T1000 (cell line): Measurements from ENCODE around the gene FRMD4A.

Source experiments
- DNase-seq: peaks from one replicate; lab custom pipeline; 2025; ENCODE audit warnings: mixed read lengths; lab: John Stamatoyannopoulos, UW

The FRMD4A gene

DNA sequence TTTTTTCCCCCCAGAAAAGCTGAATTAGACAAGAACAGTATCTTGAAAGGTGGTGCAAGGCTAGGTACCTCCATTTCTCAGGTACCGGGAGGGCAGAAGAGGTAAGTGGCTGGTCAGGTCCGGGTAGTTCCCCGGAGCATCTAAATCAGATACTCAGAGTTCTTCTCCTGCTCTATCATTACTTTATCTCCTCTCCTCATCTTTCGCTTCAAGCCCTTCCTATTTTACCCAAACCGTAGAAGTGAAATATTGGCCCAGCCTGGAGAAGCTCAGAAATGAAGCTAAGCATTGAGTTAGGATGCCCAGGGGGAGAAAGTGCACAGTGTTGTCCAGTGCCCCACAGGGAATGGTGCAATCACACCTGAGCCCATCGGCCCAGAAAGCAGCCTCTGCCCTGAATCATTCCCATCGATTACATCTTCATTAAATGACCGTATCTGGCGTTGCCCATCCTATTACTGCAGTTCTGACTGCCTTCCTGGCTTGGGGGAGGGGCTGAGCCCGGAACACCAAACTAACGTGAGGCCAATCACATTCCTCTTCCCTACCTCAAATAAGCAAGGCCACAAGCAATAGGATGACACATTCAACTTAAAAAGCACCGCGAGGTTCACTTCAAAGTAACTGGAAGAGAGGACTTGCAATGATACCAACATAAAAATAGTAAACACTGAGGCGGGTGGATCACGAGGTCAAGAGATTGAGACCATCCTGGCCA, 627.5 kb downstream of the FRMD4A start:
- no peak for DNase-seq

DNA sequence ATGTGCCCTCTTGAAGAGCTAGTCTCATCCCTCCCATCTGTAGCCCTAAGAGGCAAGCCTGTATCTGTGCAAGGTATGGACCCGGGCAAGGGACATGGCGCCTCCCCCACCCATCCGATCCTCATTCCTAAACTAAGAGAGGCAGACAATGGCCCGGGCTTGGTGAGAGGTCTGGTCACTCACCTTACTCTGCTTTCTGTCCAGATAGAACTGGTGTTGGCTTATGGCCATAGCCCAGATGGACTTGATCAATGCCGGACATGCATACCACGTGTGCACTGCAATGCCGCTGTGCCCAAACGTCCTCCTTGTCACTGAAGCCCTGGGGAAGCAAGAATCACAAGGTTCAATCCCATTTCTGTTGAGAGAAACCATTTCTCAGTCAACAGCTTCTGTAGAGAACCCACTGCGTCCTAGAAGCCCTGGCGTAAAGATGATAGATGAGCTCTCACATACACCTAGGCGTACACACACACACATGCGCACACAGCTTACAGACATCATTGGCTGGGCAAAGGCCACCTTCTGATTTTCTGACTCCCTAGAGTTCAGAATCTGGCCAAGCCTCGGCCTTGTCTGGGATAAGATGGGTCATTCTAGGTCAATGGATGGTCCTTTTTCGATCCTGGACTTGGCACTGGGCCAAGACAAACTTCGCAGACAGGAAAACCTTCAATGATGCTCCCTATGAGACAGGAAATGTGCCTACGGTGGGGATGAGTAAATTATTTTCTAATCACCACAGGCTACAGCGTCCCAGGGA, 629.4 kb downstream of the FRMD4A start:
- DNase-seq: no peak

DNA sequence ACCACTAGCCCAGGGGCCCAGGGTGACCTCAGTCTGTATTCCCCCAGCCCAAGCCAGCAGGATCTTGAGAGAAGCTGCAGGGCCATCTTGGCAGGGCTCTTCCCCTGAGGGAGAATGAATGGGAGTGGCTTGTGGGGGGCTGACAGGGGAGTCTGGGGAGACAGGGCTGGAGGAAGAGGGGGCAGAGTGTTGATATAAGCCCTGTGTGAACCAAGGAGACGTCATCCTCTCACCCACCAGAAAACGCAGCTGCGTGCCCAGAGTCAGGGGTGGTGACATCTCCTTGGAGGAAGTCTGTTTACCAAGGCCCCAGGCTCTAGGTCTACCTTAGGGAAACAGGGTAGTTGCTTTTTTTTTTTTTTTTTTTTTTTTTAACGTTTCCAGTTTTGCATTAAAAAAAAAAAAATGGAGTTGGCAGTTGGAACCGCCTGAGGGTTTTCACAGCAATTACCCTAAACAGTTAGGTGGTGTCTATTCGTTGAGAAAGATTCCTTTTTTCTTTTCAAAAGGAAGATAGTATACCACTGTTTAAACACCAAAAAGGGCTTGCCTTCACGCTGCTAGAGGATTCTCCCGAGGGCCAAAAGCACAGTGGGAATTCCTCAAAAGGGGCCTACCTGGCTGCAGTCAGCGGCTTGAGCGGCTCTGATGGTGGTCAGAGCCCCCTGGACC, 630.1 kb downstream of the FRMD4A start:
- no peak for DNase-seq

DNA sequence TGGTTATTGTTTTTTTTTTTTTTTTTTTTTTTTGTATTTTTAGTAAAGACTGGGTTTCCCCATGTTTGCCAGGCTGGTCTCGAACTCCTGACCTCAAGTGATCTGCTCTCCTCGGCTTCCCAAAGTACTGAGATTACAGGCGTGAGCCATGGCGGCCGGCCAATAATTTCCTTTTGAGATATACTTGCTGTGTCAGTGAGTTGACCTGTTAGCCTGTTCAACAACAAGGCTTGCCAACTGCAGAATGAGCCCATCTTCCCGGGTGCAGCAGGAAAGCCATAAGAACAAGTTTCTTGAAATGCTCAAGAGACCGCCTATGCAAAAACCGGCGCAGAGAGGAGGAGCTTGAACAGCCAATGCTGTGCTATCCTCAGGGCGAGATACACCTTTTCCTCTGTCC, 631.5 kb downstream of the FRMD4A start:
- DNase-seq: no peak

DNA sequence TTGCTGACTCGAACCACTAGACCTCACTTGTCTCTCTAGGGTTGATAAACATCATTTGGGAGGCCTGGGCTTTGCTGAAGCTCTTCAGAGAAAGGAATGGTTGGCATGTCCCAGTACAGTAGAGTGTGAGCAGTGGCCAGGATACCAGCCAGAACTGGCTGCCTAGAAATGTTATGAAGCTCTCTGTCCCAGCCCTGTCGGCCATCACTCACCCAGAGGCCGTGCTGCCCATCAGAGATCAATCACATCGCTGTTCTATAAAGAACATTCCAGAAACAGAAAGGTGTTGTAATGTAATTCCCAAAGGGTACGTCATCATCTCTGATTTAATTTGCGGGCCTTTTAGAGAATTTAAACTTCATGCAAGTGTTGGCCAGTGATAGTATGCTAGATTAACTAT, 632.5 kb downstream of the FRMD4A start:
- DNase-seq: no peak

DNA sequence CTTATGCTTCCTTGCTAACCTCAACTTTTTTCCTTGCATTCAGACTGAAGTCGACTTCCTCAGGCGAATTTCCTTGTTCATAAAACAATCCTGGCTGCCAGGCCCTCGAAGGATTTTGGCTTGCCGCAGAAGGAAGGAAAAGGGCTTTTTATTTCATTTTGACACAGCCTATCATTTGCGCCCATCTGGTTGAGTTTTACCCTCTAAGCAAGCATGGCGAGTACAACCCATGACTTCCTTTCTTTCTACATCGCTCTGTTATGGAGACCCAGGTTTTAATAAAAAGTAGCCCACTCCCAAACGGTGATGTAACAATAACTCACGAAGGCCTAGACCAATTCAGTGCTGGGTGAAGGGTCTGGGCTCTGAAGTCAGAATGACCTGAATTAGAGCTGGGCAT, 634.7 kb downstream of the FRMD4A start:
- no peak for DNase-seq

DNA sequence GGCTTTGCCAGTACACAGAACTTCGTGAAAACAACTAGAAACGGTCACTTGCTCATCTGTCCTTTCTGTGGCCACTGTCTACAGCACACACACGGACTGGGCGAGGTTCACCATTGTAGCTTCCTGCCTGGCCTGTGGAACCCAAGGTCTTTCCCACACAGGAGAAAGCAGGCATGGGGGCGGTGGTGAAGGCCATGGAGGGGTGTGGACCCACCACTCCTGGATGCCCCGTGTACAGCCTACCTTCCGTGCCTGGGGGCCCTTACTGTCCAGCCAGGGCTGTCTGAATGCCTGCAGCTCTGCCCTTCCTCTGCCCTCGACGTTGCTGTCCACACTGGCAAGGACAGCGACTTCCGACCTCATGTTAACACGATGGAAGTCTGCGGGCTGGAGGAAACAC, 635.1 kb downstream of the FRMD4A start:
- no peak for DNase-seq

DNA sequence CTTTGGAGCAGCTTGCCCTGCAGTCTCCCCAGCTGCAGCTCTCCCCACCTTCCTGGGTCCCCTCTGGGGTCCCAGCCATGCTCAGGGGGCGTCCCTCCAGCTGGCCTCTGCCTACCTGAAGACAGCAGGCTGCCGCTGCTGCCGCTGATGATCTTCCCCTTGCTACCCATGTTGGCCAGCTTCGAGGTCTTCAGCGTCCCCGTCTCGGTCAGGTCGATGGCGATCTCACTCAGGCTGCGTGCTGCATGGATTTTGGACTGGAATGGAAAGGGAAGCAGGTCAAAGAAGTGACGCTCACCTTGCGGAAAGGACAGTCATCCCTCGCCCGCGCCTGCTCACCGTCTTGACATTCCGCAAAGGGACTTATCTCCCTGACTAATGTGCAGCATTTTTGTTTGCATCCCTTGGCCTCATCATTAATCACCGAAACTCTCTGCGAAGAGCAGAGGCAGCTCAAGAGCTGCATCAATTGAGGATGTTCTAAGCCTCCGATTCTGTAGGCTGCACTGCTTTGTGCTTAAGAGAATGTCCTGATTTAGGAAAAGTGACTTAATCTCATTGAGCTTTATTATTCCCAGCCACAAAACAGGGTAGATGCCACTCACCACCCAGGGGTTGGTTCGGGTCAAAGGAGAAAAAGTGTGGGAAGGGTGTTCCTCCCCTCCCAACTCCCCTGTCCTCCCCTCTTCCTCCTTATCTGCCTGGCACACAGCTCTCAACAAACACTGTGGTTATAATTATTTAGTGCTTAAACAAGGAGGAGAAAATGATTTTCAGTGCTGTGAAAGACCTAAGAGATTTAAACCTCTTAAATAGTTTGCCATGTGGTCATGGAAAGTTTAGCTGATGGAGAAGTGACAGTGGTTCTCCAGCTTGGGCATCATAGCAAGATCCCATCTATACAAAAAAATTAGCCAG, 636.7 kb downstream of the FRMD4A start:
- DNase-seq: no peak

DNA sequence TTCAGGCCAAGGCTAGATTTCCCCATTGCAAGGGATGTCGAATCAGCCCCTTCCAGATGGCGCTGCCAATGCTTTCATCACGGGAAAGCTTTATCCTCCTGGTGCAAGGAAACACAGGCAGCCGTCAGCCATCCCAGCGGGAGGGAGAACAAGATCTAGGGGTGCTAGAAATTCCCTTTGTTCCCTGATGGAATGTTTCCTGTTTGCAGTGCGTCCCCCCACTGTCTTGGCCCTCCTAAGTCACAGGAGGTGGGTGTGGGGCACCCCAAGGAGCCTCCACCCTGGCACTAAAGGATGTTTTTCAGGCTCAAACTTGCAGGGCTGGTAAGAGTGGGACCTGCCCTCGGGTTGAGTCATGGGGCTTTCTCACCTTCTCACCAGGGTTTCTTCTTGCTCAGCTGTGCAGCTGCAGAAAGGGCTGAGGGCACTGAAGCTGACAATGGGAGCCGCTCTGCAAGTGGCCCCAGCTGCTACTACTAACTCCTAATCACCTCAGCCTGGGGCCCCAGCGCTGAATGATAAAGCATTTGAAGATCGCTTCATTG, 640.4 kb downstream of the FRMD4A start:
- no peak for DNase-seq

DNA sequence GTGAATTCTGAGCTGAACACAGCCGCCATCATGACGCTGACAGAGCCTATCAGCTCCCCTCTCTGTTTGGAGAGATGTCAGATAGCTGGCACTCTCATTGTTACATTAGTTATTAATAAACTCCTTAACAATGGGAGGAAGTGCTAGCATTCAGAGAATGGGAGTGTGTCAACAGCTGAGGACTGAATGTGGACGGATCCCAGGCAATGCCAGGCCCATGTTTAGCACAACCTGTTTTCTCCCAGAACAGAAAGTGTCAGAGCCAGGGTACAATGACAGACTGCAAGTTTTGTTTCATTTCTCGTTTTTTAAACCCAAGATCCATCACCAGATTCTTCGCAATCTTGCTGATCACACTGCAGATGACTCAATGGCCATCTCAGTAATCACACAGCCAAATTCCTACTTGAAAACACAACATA, 644.4 kb downstream of the FRMD4A start:
- no peak for DNase-seq

DNA sequence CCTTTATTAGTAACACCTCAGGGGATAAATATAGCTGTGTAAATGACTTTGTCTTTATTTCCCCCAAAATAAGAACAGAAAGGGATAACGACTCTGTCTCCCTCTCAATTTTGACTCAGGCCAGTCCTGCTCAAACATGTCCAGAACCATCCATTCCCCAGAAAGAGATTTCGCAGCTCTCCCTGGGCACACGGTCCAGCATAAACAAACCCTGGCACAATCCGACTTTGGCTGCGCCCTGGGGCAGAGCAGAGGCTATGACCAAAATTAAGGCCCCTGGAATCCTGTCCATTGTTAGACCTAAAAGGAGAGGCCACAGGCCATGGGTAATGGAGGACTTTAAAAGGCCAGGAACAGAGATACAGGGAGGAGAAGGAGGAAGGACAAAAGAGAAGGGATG, 644.8 kb downstream of the FRMD4A start:
- no peak for DNase-seq

DNA sequence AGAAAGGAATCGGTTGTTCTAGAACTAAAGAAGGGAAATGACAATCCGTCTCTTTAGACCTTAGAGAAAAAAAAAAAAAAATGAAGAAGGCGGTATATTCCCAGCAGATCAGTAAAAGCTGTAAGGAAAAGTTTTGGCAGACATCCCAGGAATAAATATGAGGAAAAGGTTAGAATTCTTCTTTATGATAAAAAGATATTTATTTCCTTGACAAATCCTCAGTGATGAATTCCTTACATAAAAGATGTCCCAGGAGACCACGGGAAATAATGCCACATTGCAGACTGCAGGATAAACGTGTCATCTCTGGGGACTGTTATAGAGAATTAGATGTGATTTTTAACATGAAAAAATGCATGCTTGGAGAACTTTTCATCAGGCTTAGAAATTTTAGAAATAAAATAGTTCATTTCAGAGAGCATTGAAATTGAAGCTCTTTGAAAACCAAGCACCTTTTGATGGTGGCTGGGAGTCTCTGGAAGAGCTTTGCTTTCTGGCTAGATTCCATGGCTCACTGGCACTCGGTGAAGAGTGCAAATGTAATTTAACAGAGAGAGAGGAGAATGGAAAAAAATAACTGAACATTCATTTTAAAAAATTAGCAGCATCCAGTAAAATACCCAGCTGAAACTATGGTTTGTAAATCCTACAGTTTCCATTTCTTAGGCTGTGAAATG, 645.8 kb downstream of the FRMD4A start:
- no peak for DNase-seq

DNA sequence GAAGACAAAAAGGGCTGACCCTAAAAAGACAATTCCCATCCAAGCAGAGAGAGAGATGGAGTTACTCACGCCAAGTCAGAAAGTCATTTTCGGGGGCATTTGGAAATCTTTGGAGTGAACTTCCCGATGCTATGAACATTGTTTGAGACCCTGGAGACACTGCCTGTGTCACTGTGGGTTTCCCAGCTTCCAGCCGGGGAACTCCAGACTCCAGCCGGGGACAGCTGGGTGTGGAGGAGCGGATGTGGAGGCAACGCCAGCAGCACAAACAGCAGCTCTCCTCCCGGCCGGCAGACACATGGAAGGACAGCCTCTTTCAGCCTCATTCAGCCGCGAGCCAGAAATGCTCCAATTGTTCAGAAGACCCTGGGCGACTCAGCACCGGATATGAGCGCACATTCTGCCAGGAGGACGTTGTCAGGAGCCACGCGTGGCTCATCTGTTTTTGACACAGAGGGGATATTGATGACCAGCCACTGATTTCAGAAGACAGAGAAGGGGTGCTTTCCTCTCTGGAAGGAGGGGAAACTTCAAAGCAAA, 646.4 kb downstream of the FRMD4A start:
- no peak for DNase-seq

DNA sequence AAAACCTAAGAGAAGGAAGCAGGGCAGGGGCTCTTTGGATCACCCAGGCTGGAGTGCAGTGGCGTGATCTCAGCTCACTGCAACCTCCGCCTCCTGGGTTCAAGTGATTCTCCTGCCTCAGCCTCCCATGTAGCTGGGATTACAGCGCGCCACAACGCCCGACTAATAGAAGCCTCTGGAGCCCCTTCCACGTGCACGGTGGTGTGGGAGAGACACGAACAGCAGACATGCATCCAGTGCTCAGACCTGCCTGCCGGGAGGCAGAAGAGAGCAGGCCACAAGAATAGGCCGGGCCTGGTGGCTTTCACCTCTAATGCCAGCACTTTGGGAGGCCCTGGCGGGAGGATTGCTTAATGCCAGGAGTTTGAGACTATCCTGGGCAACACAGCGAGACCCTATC, 647.7 kb downstream of the FRMD4A start:
- DNase-seq: no peak

DNA sequence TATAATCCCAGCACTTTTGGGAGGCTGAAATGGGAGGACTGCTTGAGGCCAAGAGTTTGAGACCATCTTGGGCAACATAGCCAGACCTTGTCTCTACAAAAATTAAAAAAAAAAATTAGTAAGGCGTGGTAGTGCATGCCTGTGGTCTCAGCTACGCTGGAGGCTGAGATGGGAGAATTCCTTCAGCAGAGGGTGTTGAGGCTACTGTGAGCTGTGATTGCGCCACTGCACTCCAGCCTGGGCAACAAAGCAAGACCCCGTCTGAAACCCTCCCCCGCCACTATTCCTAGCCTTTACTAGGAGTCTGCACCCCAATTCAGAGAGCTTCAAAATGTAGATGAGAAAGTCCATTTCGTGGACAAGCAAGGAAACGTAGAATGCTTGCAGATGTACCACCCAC, 648.8 kb downstream of the FRMD4A start:
- no peak for DNase-seq

DNA sequence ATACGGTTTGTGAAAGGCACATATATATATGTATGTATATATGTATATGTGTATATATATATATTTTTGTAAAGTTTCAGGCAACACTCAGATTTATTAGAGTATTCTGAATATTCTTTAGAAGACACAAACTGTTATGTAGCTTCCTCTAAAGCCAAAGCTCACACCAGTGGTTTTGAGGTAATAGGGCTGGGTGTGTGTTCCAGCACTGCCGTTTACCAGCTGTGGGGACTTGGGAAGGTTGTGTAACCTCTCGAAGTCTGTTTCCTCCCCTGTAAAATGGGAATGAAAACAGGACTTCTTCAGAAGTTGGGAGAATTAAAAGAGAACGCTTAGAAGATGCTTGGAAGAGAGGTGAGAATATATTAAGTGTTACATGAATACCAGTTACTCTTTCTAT, 649.2 kb downstream of the FRMD4A start:
- no peak for DNase-seq

DNA sequence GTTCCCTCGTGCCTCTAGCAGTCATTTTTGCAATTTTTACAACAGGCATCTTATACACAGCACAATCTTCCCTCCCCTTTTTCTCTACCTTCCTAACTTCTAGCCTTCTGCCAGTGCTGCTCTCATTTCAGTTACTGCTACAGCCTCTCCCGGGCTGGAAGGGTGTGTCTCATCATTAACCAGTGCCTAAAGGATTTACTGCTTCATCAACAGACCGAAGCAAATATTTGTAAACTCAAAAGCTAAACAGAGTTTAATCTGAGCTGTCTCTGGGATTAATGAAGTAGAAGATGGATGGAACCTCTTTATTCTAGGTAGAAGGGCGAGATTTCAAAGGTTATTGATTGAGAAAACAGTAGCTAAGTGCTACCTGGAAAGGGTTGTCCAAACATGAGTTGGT, 649.6 kb downstream of the FRMD4A start:
- no peak for DNase-seq

DNA sequence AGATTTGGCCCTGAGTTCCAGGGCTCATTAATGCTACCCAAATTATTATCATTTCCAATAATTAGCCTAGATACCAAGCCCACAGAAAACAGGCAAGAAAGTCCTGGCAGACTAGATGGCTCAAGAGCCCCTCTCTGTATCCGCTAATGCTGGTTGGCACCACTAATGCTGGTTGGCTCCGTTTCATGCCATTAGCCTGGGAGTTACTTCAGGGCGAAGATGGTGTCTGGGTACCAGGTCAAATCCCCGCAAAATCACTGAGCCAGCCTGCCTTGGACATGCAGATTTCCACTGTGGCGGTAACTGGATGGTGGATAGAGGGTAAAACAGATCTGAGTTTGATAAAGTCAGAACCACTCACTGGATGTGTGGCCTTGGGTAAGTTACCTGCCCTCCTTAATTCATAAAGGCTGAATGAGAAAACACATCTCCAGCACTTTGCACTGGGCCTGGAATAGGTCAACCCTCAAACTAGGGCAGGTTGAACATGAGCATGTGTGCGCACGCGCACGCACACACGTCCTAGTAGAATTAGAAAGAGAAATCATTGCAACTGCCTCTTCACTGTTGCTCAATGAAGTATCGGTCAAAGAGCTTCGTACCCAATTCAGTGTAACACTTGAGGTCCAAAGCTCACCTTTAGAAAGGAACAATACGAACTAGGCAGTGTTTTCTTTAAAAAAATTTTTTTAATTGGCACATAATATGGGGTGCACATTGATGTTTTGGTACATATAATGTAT, 652.5 kb downstream of the FRMD4A start:
- DNase-seq: no peak

DNA sequence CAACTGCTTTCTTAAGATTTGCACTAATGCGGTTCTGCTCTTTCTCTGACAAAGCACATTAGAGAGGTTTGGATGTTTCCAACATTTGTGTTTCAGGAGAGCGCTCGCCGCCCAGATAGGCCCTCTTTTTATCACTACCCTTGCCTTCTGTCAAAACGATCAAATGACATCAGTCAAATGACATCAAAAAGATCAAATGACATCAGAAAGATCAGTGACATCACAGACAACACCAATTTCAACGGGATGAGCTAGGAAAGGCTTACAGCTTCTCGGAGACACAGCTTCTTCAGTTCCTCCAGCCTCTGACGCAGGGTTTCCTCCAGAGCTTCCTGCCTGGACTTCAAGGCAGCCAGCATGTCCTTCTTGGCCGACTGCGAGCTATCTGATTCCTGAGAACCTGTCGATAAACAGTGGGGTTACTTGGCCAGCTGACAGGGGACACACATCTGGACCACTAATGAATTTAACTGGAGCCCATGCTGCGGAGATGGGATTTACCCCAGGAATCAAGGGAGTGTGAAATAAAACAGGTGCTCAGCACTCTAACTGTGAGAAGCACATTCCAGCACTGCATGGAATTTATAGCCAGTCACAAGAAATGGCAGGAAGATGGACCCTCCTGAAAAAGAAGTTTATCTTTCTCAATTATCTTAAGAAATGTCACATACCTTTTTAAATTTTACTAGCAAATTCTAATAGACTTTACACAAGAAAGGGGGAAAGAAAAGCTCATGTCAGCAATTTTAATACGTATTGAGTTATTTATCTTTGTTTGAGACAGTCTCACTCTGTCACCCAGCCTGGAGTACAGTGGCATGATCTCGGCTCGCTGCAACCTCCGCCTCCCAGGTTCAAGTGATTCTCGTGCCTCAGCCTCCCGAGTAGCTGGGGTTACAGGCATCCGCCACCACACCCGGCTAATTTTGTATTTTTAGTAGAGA, 655.8 kb downstream of the FRMD4A start:
- DNase-seq: no peak
